NCI-H1694 (cell line): Measurements from ENCODE around the gene FYTTD1.
"Not testable (repeated sequence)": the region's sequence is repeated elsewhere in the genome, so short reads cannot be mapped to it uniquely, and the experiment has no call there.

Source experiments
- DNase-seq: peaks from one replicate; lab custom pipeline; 2025; lab: John Stamatoyannopoulos, UW

Gene FYTTD1, protein sequence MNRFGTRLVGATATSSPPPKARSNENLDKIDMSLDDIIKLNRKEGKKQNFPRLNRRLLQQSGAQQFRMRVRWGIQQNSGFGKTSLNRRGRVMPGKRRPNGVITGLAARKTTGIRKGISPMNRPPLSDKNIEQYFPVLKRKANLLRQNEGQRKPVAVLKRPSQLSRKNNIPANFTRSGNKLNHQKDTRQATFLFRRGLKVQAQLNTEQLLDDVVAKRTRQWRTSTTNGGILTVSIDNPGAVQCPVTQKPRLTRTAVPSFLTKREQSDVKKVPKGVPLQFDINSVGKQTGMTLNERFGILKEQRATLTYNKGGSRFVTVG

DNA sequence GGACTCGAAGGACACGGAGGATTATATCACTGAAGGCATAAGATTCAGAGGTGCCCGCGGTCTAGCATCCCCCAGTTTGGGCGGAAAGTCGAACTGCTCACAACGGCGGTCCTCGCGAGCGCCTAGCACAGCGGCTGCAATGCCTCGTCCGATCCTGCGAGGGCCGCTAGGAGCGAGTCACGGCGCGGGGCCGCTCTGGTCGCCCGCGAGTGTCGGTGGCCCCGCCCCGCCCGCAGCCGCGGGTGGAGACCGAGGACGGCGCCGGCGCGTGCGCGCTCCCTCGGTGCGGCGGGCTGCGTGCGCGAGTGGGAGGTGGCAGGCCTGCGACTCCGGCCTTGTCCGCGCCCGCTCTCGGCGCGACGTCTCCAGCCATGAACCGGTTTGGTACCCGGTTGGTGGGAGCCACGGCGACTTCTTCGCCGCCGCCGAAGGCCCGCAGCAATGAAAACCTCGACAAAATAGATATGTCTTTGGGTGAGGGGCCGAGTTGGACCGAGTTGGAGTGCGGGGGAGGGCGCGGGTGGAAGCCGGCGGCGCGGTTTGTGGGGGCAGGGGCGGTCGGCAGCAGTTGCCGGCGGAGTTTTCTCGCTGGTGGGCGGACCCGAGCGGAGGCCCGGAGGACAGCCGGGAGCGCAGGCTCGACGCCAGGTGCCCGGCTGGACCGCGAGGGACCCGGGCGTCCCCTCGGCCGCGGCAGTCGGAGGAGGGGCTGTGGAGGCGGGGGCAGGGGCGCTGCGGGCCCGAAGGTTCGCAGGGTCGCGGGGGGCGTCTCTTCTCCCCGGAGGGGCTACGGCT is at the start of gene FYTTD1:
Gene FYTTD1, plus strand, starts transcription at position 283 of the 795 bp plus-strand sequence. Its CDS starts 89 bp downstream, at position 372.
- DNase-seq = peak; percentile 73

- DNase-seq = no peak
Measured at GRCh38 chr3:197700095-197700494, 49.6 kb upstream of the FYTTD1 start.

DNA sequence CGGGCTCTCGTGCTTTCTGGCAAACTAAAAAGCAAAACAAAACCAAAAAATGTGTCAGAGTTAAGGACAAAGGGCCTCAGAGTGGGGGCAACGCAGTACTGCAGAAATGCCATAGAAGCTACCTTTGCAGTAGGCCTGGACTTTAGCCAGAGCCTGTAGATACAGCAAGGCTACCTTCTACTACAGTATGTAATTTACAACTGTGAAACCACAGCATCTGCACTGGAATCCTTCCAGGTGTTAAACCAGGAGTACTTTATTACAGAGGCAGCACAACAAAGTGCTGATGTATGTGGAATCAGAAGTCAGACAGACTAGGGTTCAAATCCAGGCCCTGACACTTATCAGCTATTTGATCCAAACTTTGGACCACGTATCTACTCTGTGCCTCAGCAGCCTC is 47.8 kb upstream of the FYTTD1 start:
- DNase-seq = no peak

DNA sequence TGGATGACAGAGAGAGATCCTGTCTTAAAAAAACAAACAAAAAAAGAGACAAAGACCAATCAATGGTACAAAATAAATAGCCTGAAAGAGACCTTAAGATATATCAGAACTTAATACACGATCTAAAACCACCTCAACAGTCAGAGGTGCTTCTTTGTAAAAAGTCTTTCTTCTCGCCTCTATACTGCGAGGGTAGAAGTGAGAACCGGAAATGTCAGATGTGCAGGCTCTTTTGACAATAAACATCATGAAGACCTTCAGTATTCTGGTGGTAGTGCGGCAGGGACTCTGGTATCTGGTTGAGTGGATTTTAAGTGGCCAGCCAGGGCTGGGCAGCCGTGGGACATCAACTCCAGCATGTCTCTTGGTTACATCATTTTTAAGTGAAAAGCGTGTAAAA is 43.0 kb upstream of the FYTTD1 start:
- no peak for DNase-seq

GRCh38 chr3:197709135-197709534 is 40.5 kb upstream of the FYTTD1 start:
- DNase-seq = no peak

GRCh38 chr3:197710965-197711364 is 38.7 kb upstream of the FYTTD1 start:
- DNase-seq = not testable (repeated sequence)

DNA sequence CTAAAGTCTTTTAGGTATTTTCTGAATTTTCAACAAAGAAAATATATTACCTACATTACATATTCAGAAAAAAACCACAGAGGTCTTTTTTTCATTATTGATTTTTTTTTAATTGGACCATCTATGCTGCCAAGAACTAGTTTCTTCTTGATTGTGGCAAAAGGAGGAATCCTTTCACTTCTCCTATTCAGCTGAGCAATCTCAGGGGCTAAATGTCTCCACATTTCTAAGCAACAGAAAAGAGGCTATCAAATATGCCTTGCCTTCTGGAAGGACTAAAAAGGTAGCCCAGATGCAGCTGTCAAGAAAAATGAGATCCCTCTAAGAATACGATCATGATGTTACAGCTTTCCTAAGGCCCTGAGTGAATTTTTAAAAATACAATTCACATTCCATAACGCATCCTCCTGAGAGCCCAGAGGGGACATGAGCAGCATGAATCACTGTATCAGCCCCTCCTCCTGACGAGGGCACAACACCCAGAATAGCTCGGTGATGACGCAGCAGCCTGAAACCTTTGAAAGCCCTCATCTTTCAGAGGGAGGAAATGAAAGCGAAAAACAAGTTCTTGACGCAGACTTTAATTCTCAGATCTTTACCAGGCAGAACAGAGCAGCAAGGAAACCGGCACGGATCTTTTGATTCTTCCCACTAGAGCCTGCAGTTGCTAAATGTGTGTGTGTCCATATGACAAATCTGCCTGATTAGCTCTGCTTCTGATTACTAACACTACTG is 37.5 kb upstream of the FYTTD1 start:
- peak; percentile 28 for DNase-seq

- DNase-seq = no peak
Measured at GRCh38 chr3:197713477-197713822, 36.2 kb upstream of the FYTTD1 start.

DNA sequence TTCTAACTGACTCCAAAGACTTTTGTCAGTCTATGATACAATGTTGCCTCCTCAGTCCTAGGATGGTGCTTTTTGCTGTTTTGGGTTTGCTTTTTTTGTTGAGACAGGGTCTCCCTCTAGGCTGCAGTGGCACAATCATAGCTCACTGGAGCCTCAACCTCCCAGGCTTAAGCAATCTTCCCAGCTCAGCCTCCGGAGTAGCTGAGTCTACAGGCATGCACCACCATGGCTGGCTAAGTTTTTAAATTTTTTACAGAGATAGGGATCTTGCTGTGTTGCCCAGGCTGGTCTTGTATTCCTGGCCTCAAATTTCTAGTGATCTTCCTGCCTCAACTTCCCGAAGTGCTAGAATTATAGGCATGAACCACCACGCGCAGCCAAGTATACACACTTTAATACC is 35.4 kb upstream of the FYTTD1 start:
- DNase-seq = no peak

DNA sequence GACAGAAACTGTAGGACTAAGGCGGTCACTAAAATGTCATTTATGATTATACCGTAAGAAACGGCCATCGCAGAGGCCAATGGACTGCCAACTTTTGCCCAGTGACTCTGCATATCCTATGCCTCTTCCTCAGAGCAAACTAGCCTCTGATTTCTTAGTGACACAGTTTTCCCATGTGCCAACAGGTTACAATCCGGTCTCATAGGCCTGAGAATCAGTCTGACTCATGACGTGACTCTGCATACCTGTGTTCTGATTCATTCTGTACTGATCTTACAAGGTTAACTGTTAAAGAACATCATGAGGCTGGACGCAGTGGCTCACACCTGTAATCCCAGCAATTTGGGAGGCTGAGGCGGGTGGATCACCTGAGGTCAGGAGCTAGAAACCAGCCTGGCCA is 30.8 kb upstream of the FYTTD1 start:
- DNase-seq = no peak

GRCh38 chr3:197720694-197721093 is 29.0 kb upstream of the FYTTD1 start:
- DNase-seq = no peak

DNA sequence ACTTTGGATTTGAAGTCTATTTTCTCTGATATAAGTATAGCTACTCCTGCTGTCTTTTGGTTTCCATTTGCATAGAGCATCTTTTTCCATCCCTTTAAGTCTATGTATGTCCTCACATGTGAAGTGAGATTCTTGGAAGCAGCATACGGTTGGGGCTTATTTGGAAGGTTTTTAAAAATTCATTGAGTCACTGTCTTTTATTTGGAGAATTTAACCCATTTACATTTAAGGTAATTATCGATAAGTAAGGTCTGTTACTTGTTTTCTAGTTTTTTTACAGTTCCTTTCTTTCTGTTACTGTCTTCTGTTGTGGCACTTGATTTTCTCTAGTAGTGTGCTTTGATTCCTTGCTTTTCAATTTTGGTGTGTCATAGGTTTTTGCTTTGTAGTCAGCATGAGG is 26.9 kb upstream of the FYTTD1 start:
- DNase-seq = no peak

DNA sequence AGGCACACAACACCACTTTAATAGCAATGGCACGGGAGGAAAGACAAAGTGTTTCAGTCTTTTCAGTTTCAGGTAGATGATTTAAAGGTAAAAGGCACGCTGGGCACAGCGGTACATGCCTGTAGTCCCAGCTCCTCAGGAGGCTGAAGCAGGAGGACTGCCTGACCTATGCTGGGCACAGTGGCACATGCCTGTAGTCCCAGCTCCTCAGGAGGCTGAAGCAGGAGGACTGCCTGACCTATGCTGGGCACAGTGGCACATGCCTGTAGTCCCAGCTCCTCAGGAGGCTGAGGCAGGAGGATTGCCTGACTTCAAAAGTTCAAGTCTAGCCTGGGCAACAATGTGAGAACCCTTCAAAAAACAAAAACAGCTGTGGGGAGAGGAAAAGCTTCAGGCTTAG is 21.8 kb upstream of the FYTTD1 start:
- not testable (repeated sequence) for DNase-seq

DNA sequence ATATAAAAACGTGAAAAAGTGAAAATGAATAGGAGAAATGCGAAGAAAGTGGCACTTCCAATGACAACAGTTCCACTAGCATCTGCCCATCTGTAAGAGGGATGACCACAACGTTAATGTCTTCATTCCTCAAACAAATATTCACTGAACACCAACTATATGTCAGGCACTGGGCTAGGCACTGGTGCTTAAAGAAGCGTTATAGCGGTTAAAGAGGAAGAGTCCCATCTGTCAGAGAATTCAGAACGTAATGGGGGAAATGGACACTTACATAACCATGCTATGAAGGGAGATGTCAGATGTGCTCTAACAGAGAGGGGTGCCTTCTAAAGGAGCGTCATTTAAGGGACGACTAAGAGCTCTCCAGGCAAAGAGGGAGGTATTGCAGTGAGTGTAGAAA is 21.2 kb upstream of the FYTTD1 start:
- DNase-seq = no peak

GRCh38 chr3:197730200-197730599 is 19.5 kb upstream of the FYTTD1 start:
- peak; percentile 35 for DNase-seq

GRCh38 chr3:197730770-197731169 is 18.9 kb upstream of the FYTTD1 start:
- DNase-seq = not testable (repeated sequence)

DNA sequence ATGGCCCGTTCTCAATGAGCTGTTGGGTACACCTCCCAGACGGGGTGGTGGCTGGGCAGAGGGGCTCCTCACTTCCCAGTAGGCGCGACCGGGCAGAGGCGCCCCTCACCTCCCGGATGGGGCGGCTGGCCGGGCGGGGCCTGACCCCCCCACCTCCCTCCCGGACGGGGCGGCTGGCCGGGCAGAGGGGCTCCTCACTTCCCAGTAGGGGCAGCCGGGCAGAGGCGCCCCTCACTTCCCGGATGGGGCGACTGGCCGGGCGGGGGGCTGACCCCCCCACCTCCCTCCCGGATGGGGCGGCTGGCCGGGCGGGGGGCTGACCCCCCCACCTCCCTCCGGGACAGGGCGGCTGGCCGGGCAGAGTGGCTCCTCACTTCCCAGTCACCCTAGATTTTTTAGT is 18.2 kb upstream of the FYTTD1 start:
- not testable (repeated sequence) for DNase-seq

- no peak for DNase-seq
Measured at GRCh38 chr3:197733042-197733441, 16.6 kb upstream of the FYTTD1 start.

GRCh38 chr3:197734667-197735318 is 14.9 kb upstream of the FYTTD1 start:
- DNase-seq = no peak

- DNase-seq = no peak
Measured at GRCh38 chr3:197736010-197736490, 13.6 kb upstream of the FYTTD1 start.

GRCh38 chr3:197736491-197737318 is 13.0 kb upstream of the FYTTD1 start, which contains the start of gene RUBCN:
Gene RUBCN (minus strand): TSS chr3:197736904. CDS start chr3:197736719, 185 bp downstream.
- DNase-seq = peak; percentile 80
